ENCODE results near the gene KCNN3. TPM values are rescaled to one million over a fixed set of nuclear protein-coding genes. Genes with fewer than 3 reads are reported as not detected.
"Not testable (repeated sequence)": the region's sequence is repeated elsewhere in the genome, so short reads cannot be mapped to it uniquely, and the experiment has no call there.

The KCNN3 gene
- total and polyA plus RNA-seq, 2 donors = 0.64 to 1.8 TPM

- H3K36me3 ChIP-seq (ENCODE audit: control insufficient read depth in 2 of 2, insufficient read depth in 2 of 2, low read length in 1 of 2); H3K27me3 ChIP-seq (ENCODE audit: control insufficient read depth in 2 of 2, insufficient read depth in 1 of 2, low read length in 1 of 2); H3K4me3 ChIP-seq (ENCODE audit: low read length in 2 of 2); H3K27ac ChIP-seq (ENCODE audit: low read depth in 1 of 2, low read length in 1 of 2); DNase-seq (ENCODE audit: low read depth in 6 of 9, low spot score in 9 of 9); H3K9me3 ChIP-seq (ENCODE audit: control insufficient read depth in 2 of 2, insufficient read depth in 1 of 2, low read length in 1 of 2); H3K4me1 ChIP-seq (ENCODE audit: control insufficient read depth in 2 of 2, insufficient read depth in 2 of 2, low read length in 2 of 2): not testable (repeated sequence)
- WGBS = 94% methylated on average over 25 of the region's 27 CpGs
These were observed 192.2 kb downstream of the KCNN3 start for GRCh38 chr1:154677844-154678243.

- not testable (repeated sequence) for H3K4me1 ChIP-seq (ENCODE audit: control insufficient read depth in 2 of 2, insufficient read depth in 2 of 2, low read length in 2 of 2); H3K27me3 ChIP-seq (ENCODE audit: control insufficient read depth in 2 of 2, insufficient read depth in 1 of 2, low read length in 1 of 2); H3K36me3 ChIP-seq (ENCODE audit: control insufficient read depth in 2 of 2, insufficient read depth in 2 of 2, low read length in 1 of 2); H3K27ac ChIP-seq (ENCODE audit: low read depth in 1 of 2, low read length in 1 of 2); H3K9me3 ChIP-seq (ENCODE audit: control insufficient read depth in 2 of 2, insufficient read depth in 1 of 2, low read length in 1 of 2); H3K4me3 ChIP-seq (ENCODE audit: low read length in 2 of 2); DNase-seq (ENCODE audit: low read depth in 6 of 9, low spot score in 9 of 9)
- 77% methylated on average over 2 of the region's 2 CpGs for WGBS
These were observed 193.2 kb downstream of the KCNN3 start for GRCh38 chr1:154676847-154677246.

GRCh38 chr1:154674456-154674855 is 195.6 kb downstream of the KCNN3 start:
- WGBS = 95% methylated on average over 7 of the region's 7 CpGs
- H3K36me3 ChIP-seq (ENCODE audit: control insufficient read depth in 2 of 2, insufficient read depth in 2 of 2, low read length in 1 of 2); H3K4me1 ChIP-seq (ENCODE audit: control insufficient read depth in 2 of 2, insufficient read depth in 2 of 2, low read length in 2 of 2); H3K4me3 ChIP-seq (ENCODE audit: low read length in 2 of 2); H3K9me3 ChIP-seq (ENCODE audit: control insufficient read depth in 2 of 2, insufficient read depth in 1 of 2, low read length in 1 of 2); DNase-seq (ENCODE audit: low read depth in 6 of 9, low spot score in 9 of 9); H3K27ac ChIP-seq (ENCODE audit: low read depth in 1 of 2, low read length in 1 of 2); H3K27me3 ChIP-seq (ENCODE audit: control insufficient read depth in 2 of 2, insufficient read depth in 1 of 2, low read length in 1 of 2): not testable (repeated sequence)

- not testable (repeated sequence) for DNase-seq (ENCODE audit: low read depth in 6 of 9, low spot score in 9 of 9); H3K27ac ChIP-seq (ENCODE audit: low read depth in 1 of 2, low read length in 1 of 2); H3K27me3 ChIP-seq (ENCODE audit: control insufficient read depth in 2 of 2, insufficient read depth in 1 of 2, low read length in 1 of 2); H3K36me3 ChIP-seq (ENCODE audit: control insufficient read depth in 2 of 2, insufficient read depth in 2 of 2, low read length in 1 of 2); H3K9me3 ChIP-seq (ENCODE audit: control insufficient read depth in 2 of 2, insufficient read depth in 1 of 2, low read length in 1 of 2); H3K4me3 ChIP-seq (ENCODE audit: low read length in 2 of 2); H3K4me1 ChIP-seq (ENCODE audit: control insufficient read depth in 2 of 2, insufficient read depth in 2 of 2, low read length in 2 of 2)
- 91% methylated on average over 8 of the region's 8 CpGs for WGBS
These were observed 197.8 kb downstream of the KCNN3 start for GRCh38 chr1:154672245-154672644.

- not testable (repeated sequence) for H3K4me3 ChIP-seq (ENCODE audit: low read length in 2 of 2); H3K9me3 ChIP-seq (ENCODE audit: control insufficient read depth in 2 of 2, insufficient read depth in 1 of 2, low read length in 1 of 2); H3K27me3 ChIP-seq (ENCODE audit: control insufficient read depth in 2 of 2, insufficient read depth in 1 of 2, low read length in 1 of 2); H3K4me1 ChIP-seq (ENCODE audit: control insufficient read depth in 2 of 2, insufficient read depth in 2 of 2, low read length in 2 of 2); H3K27ac ChIP-seq (ENCODE audit: low read depth in 1 of 2, low read length in 1 of 2); H3K36me3 ChIP-seq (ENCODE audit: control insufficient read depth in 2 of 2, insufficient read depth in 2 of 2, low read length in 1 of 2); DNase-seq (ENCODE audit: low read depth in 6 of 9, low spot score in 9 of 9)
- WGBS = 87% methylated on average over 9 of the region's 9 CpGs
These were observed 198.7 kb downstream of the KCNN3 start for GRCh38 chr1:154671412-154671811.

- H3K4me3 ChIP-seq (ENCODE audit: low read length in 2 of 2); H3K9me3 ChIP-seq (ENCODE audit: control insufficient read depth in 2 of 2, insufficient read depth in 1 of 2, low read length in 1 of 2); H3K36me3 ChIP-seq (ENCODE audit: control insufficient read depth in 2 of 2, insufficient read depth in 2 of 2, low read length in 1 of 2); H3K27ac ChIP-seq (ENCODE audit: low read depth in 1 of 2, low read length in 1 of 2); H3K27me3 ChIP-seq (ENCODE audit: control insufficient read depth in 2 of 2, insufficient read depth in 1 of 2, low read length in 1 of 2); DNase-seq (ENCODE audit: low read depth in 6 of 9, low spot score in 9 of 9); H3K4me1 ChIP-seq (ENCODE audit: control insufficient read depth in 2 of 2, insufficient read depth in 2 of 2, low read length in 2 of 2): not testable (repeated sequence)
- 93% methylated on average over 41 of the region's 41 CpGs for WGBS
These were observed 199.5 kb downstream of the KCNN3 start for GRCh38 chr1:154670310-154671270.

- Histone ChIP-seq H3K4me3 (ENCODE audit: low read length in 2 of 2) (no peak overlapping the region), H3K27ac (ENCODE audit: low read depth in 1 of 2, low read length in 1 of 2) (no peak overlapping the region), H3K9me3 (ENCODE audit: control insufficient read depth in 2 of 2, insufficient read depth in 1 of 2, low read length in 1 of 2) (no peaks in the 10 kb centered on the region), H3K4me1 (ENCODE audit: control insufficient read depth in 2 of 2, insufficient read depth in 2 of 2, low read length in 2 of 2) (no peaks in the 10 kb centered on the region), H3K27me3 (ENCODE audit: control insufficient read depth in 2 of 2, insufficient read depth in 1 of 2, low read length in 1 of 2) (no peaks in the 10 kb centered on the region), H3K36me3 (ENCODE audit: control insufficient read depth in 2 of 2, insufficient read depth in 2 of 2, low read length in 1 of 2) (no peaks in the 10 kb centered on the region)
- peak; percentile 54 to 88 (median 68) for DNase-seq (ENCODE audit: low read depth in 6 of 9, low spot score in 9 of 9)
- 71% methylated on average over 9 of the region's 9 CpGs for WGBS
These were observed 200.4 kb downstream of the KCNN3 start for GRCh38 chr1:154669464-154670282.

GRCh38 chr1:154666051-154666790 is 203.9 kb downstream of the KCNN3 start:
- no peaks in the 10 kb centered on the region for H3K4me1 ChIP-seq (ENCODE audit: control insufficient read depth in 2 of 2, insufficient read depth in 2 of 2, low read length in 2 of 2)
- no peaks in the 10 kb centered on the region for H3K9me3 ChIP-seq (ENCODE audit: control insufficient read depth in 2 of 2, insufficient read depth in 1 of 2, low read length in 1 of 2)
- no peak overlapping the region for H3K4me3 ChIP-seq (ENCODE audit: low read length in 2 of 2)
- H3K27ac ChIP-seq (ENCODE audit: low read depth in 1 of 2, low read length in 1 of 2) = no peak overlapping the region
- H3K36me3 ChIP-seq (ENCODE audit: control insufficient read depth in 2 of 2, insufficient read depth in 2 of 2, low read length in 1 of 2) = no peaks in the 10 kb centered on the region
- DNase-seq (ENCODE audit: low read depth in 6 of 9, low spot score in 9 of 9) = no peak
- WGBS = 90% methylated on average over 7 of the region's 7 CpGs
- H3K27me3 ChIP-seq (ENCODE audit: control insufficient read depth in 2 of 2, insufficient read depth in 1 of 2, low read length in 1 of 2) = no peaks in the 10 kb centered on the region

Measured in thymus (tissue), 11 donors.